ENCODE results near the gene DENND1B.

DENND1B gene

DNA sequence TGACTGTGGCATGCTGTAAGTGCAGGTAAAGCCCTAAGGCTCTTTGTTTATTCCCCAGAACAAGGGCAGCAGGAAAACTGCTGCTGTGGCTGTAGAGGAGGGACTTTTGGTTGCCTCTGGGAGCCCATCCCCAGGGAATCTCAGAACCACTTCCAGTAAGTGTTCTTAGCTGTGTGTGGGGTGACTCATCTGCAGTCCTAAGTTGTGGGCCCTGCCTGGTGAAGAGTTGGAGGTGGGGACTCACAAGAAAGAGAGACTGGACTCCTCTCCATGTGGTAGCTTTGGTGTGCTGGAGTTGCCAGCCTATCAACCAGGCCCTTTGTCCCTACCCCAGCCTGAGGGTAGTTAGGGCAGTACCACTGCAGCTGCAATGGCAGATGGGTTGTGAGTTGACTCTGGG lies 24.0 kb upstream of the DENND1B start:
- H3K79me2 ChIP-seq (ENCODE audit: insufficient read depth, low read depth): no peaks in the 10 kb centered on the region
- H3K36me3 ChIP-seq (ENCODE audit: insufficient read depth): no peaks in the 10 kb centered on the region
- no peak overlapping the region for H2AFZ ChIP-seq (ENCODE audit: low read depth)
- TF ChIP-seq, protein P1, sequence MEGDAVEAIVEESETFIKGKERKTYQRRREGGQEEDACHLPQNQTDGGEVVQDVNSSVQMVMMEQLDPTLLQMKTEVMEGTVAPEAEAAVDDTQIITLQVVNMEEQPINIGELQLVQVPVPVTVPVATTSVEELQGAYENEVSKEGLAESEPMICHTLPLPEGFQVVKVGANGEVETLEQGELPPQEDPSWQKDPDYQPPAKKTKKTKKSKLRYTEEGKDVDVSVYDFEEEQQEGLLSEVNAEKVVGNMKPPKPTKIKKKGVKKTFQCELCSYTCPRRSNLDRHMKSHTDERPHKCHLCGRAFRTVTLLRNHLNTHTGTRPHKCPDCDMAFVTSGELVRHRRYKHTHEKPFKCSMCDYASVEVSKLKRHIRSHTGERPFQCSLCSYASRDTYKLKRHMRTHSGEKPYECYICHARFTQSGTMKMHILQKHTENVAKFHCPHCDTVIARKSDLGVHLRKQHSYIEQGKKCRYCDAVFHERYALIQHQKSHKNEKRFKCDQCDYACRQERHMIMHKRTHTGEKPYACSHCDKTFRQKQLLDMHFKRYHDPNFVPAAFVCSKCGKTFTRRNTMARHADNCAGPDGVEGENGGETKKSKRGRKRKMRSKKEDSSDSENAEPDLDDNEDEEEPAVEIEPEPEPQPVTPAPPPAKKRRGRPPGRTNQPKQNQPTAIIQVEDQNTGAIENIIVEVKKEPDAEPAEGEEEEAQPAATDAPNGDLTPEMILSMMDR (conservative IDR thresholded peaks at IDR 0.05; ENCODE audit: low read depth, low read length): no peak
- H3K4me1 ChIP-seq (ENCODE audit: low read depth, poor library complexity, severe bottlenecking): no peaks in the 10 kb centered on the region
- H3K27me3 ChIP-seq (ENCODE audit: insufficient read depth, low read depth): no peaks in the 10 kb centered on the region
- no peak overlapping the region for H3K9ac ChIP-seq
- H3K4me2 ChIP-seq: no peak overlapping the region
- H4K20me1 ChIP-seq (ENCODE audit: insufficient read depth): no peaks in the 10 kb centered on the region
- no peak overlapping the region for H3K27ac ChIP-seq
- H3K4me3 ChIP-seq (IDR thresholded peaks at IDR 0.05; ENCODE audit: insufficient read depth, low read depth, low read length): no peak overlapping the region

DNA sequence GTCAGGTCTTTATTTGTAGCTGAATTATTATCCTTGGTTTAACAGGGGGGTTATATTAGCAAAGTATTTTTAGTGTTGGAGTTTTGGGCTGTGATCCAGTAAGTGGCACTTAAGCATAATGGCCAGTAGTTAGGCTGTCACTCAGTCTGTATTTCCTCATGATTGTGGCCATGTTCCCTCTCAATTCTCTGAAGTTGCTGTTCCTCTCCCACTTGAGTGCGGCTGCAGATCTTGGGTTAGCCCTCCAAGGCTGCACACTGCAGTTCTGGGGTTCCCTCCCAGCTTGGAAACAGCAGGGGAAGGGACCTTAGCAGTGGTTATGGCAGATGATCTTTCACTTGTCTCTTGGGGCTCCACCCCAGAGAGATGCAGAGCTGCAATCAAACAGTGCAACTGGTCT lies 23.2 kb upstream of the DENND1B start:
- Histone ChIP-seq H3K27me3 (ENCODE audit: insufficient read depth, low read depth) (no peaks in the 10 kb centered on the region), H3K4me2 (no peak overlapping the region), H3K4me1 (ENCODE audit: low read depth, poor library complexity, severe bottlenecking) (no peaks in the 10 kb centered on the region), H3K9ac (no peak overlapping the region), H2AFZ (ENCODE audit: low read depth) (no peak overlapping the region), H3K36me3 (ENCODE audit: insufficient read depth) (no peaks in the 10 kb centered on the region), H3K27ac (no peak overlapping the region), H3K4me3 (IDR thresholded peaks at IDR 0.05; ENCODE audit: insufficient read depth, low read depth, low read length) (no peak overlapping the region), H3K79me2 (ENCODE audit: insufficient read depth, low read depth) (no peaks in the 10 kb centered on the region), H4K20me1 (ENCODE audit: insufficient read depth) (no peaks in the 10 kb centered on the region)
- TF ChIP-seq, protein P1 (conservative IDR thresholded peaks at IDR 0.05; ENCODE audit: low read depth, low read length): no peak

DNA sequence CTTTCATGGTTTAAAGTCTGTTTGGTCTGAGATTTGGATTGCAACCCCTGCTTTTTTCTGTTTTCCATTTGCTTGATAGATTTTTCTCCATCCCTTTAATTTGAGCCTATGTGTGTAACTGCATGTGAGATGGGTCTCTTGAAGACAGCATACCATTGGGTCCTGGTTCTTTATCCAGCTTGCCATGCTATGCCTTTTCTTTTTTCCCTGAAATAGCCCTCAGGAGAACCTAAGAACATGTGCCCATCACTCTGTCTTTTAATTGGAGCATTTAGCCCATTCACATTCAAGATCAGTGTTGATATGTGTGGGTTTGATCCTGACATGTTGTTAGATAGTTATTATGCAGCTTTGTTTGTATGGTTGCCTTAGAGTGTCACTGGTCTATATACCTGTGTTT lies 21.7 kb upstream of the DENND1B start:
- no peaks in the 10 kb centered on the region for H3K4me1 ChIP-seq (ENCODE audit: low read depth, poor library complexity, severe bottlenecking)
- no peaks in the 10 kb centered on the region for H3K36me3 ChIP-seq (ENCODE audit: insufficient read depth)
- TF ChIP-seq, protein P1 (conservative IDR thresholded peaks at IDR 0.05; ENCODE audit: low read depth, low read length): no peak
- no peak overlapping the region for H2AFZ ChIP-seq (ENCODE audit: low read depth)
- H3K4me2 ChIP-seq: no peak overlapping the region
- H4K20me1 ChIP-seq (ENCODE audit: insufficient read depth): no peaks in the 10 kb centered on the region
- no peaks in the 10 kb centered on the region for H3K79me2 ChIP-seq (ENCODE audit: insufficient read depth, low read depth)
- no peak overlapping the region for H3K4me3 ChIP-seq (IDR thresholded peaks at IDR 0.05; ENCODE audit: insufficient read depth, low read depth, low read length)
- H3K27ac ChIP-seq: no peak overlapping the region
- H3K9ac ChIP-seq: no peak overlapping the region
- H3K27me3 ChIP-seq (ENCODE audit: insufficient read depth, low read depth): no peaks in the 10 kb centered on the region

- TF ChIP-seq, protein P1 (conservative IDR thresholded peaks at IDR 0.05; ENCODE audit: low read depth, low read length): no peak
- Histone ChIP-seq H4K20me1 (ENCODE audit: insufficient read depth) (no peaks in the 10 kb centered on the region), H3K4me1 (ENCODE audit: low read depth, poor library complexity, severe bottlenecking) (no peaks in the 10 kb centered on the region), H3K4me2 (no peak overlapping the region), H3K79me2 (ENCODE audit: insufficient read depth, low read depth) (no peaks in the 10 kb centered on the region), H3K27me3 (ENCODE audit: insufficient read depth, low read depth) (no peaks in the 10 kb centered on the region), H3K27ac (no peak overlapping the region), H3K9ac (no peak overlapping the region), H3K36me3 (ENCODE audit: insufficient read depth) (no peaks in the 10 kb centered on the region), H3K4me3 (IDR thresholded peaks at IDR 0.05; ENCODE audit: insufficient read depth, low read depth, low read length) (no peak overlapping the region), H2AFZ (ENCODE audit: low read depth) (no peak overlapping the region)
Observed at GRCh38 chr1:197788741-197789739, 13.8 kb upstream of the DENND1B start.
